Measurements from ENCODE around the gene EBNA1BP2.
"Not testable (repeated sequence)": the region's sequence is repeated elsewhere in the genome, so short reads cannot be mapped to it uniquely, and the experiment has no call there.

The EBNA1BP2 gene, protein sequence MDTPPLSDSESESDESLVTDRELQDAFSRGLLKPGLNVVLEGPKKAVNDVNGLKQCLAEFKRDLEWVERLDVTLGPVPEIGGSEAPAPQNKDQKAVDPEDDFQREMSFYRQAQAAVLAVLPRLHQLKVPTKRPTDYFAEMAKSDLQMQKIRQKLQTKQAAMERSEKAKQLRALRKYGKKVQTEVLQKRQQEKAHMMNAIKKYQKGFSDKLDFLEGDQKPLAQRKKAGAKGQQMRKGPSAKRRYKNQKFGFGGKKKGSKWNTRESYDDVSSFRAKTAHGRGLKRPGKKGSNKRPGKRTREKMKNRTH

DNA sequence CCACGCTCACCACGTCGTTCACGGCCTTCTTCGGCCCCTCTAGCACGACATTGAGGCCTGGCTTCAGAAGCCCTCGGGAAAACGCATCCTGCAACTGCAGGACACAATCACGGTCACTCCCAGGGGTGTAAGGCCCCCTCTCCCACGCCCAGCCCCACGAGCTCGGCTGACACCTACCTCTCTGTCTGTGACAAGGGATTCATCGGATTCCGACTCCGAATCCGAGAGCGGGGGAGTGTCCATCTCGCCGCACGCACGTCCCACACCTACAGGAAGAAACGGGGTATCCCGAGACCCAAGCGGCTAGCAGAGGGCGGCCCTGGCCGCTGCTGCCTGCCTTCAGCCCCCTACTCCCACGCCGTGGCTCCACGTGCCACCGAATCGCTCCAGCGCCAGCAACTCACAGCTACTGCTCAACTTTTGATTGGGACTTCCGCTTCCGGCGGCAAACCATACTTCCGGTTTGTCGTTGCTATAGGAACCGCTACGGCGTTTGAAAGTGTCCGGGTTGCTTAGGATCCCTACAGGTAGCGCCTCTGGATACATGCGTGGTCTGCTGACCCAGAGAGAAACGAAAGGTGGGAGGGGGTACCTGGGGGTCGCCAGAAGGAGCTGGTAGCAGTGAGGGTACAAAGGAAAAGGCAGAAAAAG lies at the start of gene EBNA1BP2, which contains the start of gene CFAP57:
EBNA1BP2 (minus strand) TSS at position 415 of the 651 bp plus-strand sequence; CDS start at position 243, 172 bp downstream.
CFAP57 (plus strand) TSS at position 455 of the 651 bp plus-strand sequence. CDS start 424 bp downstream, outside the sequence.
- DNase-seq = peak; percentile 90

DNA sequence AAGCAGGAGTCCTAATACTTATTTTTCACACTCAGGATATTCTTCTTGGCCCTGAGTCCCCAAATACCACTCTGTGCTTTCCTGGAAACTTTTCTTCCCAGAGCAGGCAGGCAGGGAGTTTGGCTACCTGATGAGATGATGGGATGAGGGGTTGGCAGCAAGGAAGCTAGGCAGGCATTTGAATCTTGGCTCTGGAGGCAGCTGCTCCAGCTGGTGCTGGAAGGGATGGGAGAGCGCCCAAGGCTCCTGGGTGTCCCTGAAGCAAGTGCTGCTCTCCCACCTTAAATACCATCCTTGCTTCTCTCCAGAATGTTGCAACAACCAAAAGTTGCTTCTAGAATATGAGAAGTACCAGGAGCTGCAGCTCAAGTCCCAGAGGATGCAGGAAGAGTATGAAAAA lies 49.7 kb upstream of the EBNA1BP2 start:
- no peak for DNase-seq

DNA sequence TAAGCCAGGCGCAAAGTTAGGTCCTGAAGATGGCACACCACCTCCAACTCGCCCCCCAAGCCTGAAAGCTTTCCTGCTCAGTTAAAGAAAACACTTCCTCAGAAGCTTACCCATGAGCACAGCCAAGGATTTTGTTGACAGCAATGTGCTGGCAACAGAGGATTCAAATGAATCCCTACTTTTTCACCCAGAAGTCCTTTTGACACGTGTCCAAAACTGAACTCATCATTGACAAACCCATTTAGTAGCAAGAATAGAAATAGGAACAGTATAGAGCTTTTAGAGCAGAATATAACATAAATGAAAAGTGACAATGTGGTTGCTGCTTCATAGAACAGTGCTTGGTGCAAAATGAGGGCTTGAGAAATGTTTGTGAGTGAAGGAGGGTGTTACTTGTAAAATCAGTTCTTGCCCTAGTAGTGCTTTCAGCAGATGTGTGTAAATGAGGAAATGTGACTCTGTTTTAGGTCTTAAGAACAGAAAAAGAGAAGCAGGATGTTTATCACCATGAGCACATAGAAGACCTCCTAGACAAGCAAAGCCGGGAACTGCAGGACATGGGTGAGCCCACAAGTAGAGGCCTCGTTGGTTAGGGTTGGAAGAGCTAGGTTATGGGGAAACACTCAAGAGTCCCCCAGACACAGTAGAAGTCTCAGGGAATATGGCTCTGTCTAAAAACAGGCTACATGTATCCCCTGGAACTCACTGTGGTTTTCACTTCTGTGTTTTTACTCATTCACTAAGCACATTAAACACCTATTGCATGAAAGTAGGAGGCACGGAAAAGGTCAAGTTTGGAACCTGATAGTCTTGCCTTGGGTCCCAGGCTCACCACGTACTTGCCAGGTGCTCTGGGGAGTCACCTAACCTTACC lies 49.1 kb upstream of the EBNA1BP2 start:
- DNase-seq = no peak

DNA sequence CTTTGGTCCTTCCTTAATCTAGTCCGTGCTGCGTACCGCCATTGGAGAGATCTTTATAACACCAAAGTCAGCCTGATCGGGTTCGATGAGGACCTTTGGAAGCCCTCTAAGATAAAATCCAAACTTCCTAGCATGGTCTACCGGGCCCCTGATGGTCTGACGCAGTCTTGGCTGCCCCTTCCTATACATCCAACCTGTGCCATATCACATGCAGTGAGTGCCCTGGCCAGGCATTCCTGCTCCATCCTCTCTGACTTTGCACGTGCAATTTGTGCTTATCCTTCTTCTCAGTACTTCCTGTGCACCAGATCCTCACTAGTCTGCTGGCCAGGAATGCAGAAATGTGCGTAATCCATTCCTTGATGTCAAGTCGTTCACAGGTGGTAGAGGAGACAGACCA lies 45.7 kb upstream of the EBNA1BP2 start:
- DNase-seq = no peak

DNA sequence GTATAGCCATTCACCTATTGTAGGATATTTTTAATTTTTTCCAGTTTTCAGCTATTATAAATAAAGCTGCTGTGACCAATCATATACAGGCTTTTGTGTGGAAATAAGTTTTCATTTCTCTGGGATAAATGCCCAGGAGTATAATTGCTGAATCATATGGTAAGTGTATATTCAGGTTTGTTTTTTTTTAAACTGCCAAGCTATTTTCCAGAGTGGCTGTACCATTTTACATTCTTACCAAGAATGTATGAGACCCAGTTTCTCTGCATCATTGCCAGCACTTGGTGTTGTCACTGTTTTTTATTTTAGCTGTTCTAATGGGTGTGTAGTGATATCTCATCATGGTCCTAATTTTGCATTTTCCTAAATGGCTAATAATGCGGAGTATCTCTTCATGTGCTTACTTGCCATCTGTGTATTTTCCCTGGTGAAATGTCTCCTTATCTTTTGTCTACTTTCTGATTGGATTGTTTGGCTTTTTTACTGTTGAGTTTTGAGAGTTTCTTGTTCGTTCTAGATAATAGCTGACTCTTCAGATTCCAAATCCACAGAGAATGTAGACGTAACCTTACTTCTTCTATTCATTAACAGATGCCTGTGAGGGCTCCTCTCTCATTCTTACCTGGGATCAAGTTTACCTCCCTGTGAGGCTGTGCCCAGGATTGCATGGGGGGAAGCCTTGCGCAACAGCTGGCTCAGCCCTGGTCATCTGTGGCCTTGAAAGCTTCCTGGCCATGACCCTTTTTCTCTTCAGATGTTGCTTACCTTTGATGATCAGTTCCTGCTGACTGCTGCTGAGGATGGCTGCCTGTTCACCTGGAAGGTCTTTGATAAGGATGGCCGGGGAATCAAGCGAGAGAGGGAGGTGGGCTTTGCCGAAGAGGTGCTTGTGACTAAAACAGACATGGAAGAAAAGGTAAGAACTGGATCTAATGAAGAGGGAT lies 42.7 kb upstream of the EBNA1BP2 start:
- no peak for DNase-seq

DNA sequence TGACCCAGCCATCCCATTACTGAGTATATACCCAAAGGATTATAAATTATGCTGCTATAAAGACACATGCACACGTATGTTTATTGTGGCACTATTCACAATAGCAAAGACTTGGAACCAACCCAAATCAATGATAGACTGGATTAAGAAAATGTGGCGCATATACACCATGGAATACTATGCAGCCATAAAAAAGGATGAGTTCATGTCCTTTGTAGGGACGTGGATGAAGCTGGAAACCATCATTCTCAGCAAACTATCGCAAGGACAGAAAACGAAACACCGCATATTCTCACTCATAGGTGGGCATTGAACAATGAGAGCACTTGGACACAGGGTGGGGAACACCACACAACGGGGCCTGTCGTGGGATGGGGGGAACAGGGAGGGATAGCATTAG lies 36.2 kb upstream of the EBNA1BP2 start:
- not testable (repeated sequence) for DNase-seq

DNA sequence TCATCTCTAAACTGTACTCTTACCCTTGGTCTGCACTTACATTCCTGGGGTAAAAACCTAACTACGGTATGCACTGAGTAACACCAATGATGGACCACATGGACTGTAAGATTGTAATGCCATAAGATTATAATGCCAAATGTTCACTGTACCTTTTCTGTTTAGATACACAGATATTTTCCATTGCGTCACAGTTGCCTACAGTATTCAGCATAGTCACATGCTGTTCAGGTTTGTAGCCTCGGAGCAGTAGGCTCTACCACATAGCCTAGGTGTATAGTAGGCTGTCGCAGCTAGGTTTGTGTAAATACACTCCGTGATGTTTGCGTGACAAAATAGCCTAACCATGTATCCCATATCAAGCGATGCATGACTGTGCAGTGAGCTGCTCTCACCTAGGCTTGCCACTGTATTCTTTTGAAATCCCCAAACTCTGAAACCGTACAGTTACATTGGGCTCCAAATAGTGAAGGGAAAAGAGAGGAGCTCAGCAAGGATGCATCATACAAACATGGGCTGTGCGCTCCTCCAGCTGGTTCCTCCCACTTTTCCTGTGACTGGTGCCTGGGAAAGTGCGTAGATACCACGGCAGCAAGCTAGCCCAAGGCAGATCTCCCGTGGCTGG lies 35.3 kb upstream of the EBNA1BP2 start:
- DNase-seq = no peak

DNA sequence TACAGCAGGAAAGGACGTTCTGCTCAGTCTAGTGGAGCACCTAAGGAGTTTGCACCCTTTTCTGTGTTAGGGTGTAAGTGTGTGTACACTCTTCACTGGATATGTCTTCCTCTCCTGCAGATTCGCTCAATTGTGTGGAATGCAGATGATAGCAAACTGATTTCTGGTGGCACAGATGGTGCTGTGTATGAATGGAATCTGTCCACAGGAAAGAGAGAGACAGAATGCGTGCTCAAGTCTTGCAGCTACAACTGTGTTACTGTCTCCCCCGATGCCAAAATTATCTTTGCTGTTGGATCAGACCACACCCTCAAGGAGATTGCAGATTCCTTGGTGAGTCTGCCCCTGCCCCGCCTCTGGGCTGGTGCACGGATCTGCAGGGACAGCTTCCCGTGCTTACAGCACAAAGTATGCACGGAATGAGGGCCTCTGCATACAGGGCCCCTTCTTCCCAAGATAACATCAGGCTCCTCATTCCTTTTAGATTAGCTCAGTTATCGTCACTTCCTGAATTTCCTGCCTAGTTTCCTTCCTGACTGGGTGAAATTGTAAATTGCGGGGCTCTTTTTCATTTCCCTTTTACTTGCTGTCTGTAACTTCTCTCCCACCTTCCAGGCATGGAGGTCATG lies 34.6 kb upstream of the EBNA1BP2 start:
- no peak for DNase-seq

DNA sequence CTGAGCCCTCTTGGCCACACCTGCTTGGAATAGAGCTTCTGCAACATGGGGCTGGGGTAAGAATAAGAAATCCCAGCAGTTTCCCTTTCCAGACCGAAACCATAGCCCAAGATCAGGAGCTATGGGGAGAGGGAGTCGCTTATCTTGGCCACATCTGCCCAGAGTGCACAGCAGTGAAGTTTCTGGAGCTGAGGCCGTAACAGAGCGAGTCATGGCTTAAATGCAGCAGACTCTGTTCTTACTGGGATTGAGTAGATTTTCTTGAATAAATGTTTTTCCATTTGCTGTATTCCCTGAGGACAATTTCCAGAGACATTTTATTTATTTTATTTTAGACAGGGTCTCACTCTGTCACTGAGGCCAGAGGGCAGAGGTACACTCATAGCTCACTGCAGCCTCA lies 33.6 kb upstream of the EBNA1BP2 start:
- no peak for DNase-seq

DNA sequence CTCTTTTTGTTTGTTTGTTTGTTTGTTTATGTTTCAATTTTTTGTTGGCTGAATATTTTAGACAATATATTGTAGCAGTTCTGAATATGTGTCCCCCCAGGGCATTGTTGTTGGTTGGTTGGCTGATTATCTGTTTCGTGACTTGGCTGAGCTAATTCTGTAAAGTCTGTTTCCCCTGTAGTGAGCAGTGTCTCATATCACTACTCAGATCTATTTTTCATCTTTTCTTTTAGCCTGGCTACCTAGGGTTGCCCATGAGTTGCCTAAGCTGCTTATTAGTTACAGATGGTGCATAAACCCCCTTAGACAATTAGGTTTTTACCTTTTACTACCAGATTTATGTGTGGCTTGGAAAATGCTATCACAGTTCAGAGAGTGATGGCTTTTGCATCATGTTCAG lies 32.3 kb upstream of the EBNA1BP2 start:
- no peak for DNase-seq

DNA sequence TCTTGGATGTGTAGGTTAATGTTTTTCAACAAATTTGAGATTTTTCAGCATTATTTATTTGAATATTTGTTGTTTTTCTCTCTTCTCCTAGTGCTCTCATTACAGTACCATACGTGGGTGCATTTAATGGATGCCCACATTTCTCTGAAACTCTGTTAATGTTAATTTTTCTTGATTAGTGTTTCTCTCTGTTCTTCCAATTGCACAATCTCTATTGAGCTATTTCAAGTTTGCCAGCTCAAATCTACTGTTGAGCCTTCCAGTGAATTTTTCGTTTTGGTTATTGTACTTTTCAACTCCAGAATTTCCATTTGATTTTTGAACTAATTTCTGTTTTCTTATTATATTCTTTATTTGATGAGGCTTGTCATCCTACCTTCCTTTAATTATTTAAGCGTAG lies 31.8 kb upstream of the EBNA1BP2 start:
- DNase-seq = no peak

DNA sequence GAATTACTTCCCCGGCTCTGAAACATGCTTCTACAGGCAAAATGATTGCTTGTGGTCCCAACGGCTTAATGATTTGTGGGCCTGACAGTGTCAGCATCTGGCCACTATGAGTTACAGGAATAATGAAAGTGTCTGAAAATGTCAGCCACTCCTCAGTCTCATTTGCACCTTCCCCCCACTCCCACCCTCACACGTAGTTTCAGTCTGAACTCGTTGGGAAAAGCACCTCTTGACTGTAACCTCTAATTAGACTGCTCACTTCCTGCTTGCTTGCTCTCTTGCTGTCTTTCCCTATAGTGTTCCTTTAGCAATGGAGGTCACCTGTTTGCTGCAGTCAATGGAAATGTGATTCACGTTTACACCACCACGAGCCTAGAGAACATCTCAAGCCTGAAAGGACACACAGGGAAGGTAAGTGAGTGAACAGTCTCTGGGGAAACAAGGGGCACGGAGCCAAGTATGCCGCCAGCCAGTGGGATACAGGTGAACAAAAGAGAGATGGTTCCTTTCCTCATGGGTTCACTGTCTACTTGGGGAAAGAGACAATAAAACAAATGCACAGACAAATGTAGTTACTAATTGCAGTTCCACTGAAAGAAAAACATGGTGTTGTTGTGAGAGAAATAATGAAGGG lies 27.1 kb upstream of the EBNA1BP2 start:
- no peak for DNase-seq

DNA sequence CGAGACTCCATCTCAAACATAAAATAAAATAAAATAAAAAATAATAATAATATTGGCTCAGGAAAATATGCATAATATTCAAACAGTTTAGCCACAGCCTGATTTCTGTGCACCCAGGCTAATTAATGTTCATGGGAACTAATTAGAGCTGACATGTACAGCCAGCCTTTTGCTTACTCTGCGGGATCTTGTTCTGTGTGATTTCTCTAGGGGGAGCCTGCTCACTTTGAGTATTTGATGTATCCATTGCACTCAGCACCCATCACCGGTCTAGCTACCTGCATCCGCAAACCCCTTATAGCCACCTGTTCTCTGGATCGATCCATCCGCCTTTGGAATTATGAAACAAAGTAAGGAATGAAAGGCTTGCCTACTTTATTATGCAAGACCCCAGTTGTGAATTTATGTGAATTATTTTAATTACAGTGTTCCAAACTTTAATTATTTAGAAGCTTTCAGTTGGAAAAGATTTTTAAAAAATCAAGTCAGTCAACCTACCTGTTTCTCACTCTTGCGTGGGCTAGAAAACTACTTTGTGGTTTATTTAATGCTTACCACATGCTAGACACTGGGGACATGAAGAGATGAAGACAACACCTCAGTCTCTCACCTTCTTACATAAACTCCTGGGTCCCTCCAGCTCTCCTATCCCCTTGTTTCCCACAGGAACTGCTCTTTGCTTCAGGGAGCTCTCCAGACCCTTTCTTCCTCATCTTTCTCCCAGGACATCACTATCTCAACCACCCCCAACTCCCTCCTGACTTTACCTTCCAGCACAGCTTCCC lies 25.4 kb upstream of the EBNA1BP2 start:
- DNase-seq = no peak

DNA sequence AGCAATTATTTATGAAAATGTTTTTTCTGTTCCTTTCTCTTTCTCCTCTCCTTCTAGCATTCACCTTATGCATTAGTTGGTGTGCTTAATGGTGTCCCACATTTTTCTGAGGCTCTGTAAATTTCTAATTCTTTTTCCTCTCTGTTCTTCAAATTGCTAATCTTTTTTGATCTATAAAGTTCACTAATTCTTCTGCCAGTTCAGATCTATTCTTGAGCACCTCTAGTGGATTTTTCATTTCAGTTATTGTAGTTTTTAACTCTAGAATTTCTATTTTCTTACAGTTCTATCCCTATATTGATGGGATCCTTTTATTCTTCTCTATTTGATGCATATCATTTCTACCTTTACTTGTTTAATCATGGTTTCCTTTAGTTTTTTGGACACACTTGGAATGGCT lies 22.4 kb upstream of the EBNA1BP2 start:
- no peak for DNase-seq

DNA sequence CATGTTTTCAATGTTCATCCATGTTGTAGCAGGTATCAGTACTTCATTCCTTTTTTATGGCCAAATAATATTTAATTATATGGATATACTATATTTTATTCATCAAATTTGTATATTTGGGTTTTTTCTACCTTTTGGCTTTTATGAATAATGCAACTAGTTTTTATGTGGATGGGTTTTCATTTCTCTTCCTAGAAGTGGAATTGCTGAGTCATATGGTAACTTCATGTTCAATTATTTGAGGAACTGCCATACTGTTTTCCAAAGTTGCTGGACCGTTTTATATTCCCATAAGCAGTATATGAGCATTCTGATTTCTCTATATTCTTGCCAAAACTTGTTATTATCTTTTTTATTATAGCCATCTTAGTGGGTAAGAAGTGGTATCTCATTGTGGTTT lies 16.0 kb upstream of the EBNA1BP2 start:
- no peak for DNase-seq

DNA sequence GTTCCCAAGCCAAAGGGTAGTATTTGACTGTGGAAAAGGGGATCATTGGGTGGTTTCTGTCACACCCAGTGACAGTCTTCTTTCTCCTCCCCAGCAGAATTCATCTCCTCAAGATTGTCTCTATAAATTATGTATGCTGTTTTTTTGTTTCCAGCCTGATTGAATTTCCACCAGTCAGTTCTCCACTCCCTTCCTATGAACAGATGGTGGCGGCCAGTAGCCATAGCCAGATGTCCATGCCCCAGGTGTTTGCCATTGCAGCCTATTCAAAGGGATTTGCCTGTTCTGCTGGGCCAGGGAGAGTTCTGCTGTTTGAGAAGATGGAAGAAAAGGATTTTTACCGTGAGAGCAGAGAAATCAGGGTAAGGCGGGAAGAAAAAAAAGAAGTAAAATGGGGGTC lies 12.9 kb upstream of the EBNA1BP2 start:
- DNase-seq = no peak

DNA sequence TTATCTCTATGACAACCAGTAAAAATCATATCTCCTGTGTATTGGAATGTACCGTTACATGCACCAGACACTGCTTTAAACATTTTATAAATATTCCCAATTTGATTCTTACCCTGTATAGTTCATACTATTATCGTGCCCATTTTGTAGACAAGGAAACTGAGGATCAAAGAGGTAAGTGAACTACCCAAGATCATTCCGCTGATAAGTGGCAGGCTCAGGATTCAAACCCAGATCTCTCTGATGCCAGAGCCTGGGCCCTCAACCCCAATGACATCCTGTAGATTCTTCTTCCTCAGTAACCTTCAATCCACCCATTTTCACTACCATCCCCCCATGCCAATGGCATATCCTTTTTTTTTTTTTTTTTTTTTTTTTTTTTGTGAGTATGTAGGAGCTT lies 12.3 kb upstream of the EBNA1BP2 start:
- DNase-seq = no peak

DNA sequence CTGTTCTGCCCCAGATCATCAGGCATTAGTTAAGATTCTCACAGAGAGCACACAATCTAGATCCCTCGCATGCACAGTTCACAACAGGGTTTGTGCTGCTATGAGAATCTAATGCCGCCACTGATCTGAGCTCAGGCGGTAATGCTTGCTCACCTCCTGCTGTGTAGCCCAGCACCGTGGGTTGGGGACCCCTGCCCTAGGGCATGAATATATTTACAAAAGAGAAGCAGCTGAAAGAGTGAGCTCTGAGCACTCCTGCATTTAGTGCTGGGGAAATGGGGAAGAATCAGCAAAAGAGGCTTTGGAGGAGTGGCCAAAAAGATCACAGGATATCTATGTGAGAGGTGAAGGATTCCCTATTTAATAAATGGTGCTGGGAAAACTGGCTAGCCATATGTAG lies 5.6 kb upstream of the EBNA1BP2 start:
- DNase-seq = no peak

DNA sequence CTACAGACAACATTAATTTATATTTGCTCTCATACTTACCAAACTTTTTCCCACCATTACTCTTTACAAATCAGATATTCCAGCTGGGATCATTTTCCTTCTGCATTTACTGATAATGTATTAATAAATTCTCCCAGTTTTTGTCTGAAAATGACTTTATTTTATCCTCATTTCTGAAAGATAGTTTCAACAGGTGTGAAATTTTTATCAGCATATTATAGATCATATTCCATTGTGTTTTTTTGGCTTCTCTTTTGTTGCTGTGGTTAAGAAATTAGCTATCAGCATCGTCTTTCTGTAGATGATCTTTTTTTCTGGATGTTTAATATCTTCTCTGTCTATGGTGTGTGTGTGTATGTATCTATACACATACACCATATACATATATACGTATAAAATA lies 2.8 kb upstream of the EBNA1BP2 start:
- no peak for DNase-seq

DNA sequence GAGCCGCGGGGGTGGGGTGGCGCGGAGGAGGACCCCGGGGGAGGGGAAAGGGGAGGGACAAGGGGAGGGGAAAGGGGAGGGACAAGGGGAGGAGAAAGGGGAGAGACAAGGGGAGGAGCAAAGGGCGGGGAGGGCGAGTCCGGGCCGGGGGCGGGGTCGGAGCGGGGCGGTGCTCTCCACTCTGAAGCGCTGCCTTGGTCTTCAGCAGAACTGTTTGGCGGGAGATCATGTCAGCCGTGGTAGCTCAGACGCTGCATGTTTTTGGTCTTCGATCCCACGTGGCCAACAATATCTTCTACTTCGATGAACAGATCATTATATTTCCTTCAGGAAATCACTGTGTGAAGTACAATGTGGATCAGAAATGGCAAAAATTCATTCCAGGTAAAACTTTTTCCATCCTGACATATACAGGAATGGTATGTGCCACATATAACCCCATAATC lies 460 bp upstream of the EBNA1BP2 start:
- peak; percentile 76 for DNase-seq
